ENCODE data around the gene MSI1. TPM values are rescaled to one million over a fixed set of nuclear protein-coding genes. Genes with fewer than 3 reads are reported as not detected.

MSI1 gene
- total RNA-seq, 2 donors from 2014 or later: 0.27 TPM; not detected in 1

DNA sequence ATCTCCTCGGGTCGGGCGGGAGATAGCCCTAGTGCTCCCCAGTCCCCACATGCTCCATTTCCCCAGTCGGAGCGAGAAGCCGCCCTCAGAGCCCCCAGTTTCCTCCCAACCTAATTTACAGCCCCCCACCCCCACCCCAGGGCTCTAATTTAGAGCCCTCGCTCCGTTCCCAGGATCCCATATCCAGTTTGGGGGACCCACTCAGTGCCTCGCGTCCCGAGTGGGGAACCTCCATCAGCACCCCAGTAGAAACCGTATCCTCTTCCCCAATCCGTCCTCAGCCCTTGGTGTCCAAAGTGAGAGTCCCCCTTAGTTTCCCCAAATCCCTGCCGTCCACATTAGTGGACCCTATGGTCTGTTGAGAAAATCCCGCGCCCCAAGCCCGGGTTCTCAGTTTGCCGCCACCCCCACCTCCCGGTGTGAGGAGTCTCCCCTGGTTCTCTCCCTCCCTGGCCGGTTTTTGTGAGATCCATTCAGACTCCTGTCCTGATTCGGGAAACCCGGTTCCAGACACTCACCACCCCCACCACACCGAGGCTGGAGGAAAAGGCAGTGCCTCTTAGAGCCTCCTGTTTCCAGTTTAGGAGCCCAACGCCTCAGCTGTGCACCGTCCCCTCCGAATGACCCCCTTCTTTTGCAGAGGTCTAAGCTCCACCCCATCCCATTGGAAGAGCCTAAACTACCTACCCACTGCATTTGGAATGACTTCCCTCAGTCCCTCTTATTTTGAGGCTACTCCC is 809 bp upstream of the MSI1 start:
- ATAC-seq (ENCODE audit: insufficient number of reproducible peaks, low FRiP score, low read depth) (no peak), DNase-seq (ENCODE audit: low spot score) (no peak)
- peak overlapping the region; percentile 61 for H3K4me3 ChIP-seq
- peaks cover 5 to 19% of the 10 kb centered on the region in 2 donors for H3K4me1 ChIP-seq (ENCODE audit: control insufficient read depth in 1 of 2, low read depth in 2 of 2)
- H3K27me3 ChIP-seq (replicated peaks; ENCODE audit: insufficient read depth): no peaks in the 10 kb centered on the region
- no peak overlapping the region for H3K27ac ChIP-seq
- TF ChIP-seq, protein P1, sequence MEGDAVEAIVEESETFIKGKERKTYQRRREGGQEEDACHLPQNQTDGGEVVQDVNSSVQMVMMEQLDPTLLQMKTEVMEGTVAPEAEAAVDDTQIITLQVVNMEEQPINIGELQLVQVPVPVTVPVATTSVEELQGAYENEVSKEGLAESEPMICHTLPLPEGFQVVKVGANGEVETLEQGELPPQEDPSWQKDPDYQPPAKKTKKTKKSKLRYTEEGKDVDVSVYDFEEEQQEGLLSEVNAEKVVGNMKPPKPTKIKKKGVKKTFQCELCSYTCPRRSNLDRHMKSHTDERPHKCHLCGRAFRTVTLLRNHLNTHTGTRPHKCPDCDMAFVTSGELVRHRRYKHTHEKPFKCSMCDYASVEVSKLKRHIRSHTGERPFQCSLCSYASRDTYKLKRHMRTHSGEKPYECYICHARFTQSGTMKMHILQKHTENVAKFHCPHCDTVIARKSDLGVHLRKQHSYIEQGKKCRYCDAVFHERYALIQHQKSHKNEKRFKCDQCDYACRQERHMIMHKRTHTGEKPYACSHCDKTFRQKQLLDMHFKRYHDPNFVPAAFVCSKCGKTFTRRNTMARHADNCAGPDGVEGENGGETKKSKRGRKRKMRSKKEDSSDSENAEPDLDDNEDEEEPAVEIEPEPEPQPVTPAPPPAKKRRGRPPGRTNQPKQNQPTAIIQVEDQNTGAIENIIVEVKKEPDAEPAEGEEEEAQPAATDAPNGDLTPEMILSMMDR (IDR thresholded peaks at IDR 0.05): no peak
- H3K9me3 ChIP-seq: no peaks in the 10 kb centered on the region
- no peaks in the 10 kb centered on the region for H3K36me3 ChIP-seq

DNA sequence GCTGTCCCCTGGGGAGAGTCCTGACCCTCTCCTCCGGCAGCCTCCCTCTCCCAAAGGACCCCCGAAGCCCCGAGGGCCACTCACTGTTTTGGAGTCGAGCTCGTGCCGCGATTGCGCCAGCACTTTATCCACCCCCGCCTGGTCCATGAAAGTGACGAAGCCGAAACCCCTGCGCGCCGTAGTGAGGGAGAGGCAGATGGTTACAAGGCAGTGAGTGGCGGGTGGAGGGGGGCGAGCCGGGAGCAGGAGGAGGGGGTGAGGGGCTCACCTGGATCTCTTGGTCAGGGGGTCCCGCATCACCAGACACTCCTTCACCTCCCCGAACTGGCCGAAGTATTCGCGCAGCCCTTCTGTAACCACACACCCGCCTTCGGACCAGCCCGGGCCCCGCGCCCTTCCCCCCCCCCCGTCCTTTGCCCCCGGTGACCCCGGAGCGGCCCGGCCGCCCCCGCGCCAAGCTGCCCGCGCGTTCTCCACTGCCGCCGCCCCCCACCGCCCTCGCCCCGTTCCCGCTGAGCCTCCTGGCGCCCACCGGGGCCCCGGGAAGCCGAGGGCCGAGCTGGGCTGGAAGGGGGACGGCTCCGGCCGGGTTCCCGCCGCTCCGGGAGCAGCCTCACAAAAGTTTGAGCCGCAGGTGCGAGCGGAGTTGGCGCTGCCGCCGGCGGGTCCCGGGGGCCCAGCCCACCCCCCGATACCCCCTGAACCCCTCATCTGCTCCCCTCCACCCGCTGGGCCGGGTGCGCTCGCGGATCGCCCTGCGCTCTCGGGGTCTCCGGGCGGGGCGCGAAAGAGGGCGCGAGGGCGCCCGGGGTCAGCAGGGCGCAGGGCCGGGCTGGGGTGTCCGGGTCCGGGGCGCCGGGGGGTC is 808 bp downstream of the MSI1 start:
- no peaks in the 10 kb centered on the region for H3K9me3 ChIP-seq
- peak overlapping the region; percentile 63 for H3K4me3 ChIP-seq
- TF ChIP-seq, protein P1 (IDR thresholded peaks at IDR 0.05): no peak
- H3K27me3 ChIP-seq (replicated peaks; ENCODE audit: insufficient read depth): no peaks in the 10 kb centered on the region
- H3K36me3 ChIP-seq: no peaks in the 10 kb centered on the region
- DNase-seq (ENCODE audit: low spot score) (no peak), ATAC-seq (ENCODE audit: insufficient number of reproducible peaks, low FRiP score, low read depth) (no peak)
- no peak overlapping the region for H3K27ac ChIP-seq
- peaks cover 5 to 19% of the 10 kb centered on the region in 2 donors for H3K4me1 ChIP-seq (ENCODE audit: control insufficient read depth in 1 of 2, low read depth in 2 of 2)

DNA sequence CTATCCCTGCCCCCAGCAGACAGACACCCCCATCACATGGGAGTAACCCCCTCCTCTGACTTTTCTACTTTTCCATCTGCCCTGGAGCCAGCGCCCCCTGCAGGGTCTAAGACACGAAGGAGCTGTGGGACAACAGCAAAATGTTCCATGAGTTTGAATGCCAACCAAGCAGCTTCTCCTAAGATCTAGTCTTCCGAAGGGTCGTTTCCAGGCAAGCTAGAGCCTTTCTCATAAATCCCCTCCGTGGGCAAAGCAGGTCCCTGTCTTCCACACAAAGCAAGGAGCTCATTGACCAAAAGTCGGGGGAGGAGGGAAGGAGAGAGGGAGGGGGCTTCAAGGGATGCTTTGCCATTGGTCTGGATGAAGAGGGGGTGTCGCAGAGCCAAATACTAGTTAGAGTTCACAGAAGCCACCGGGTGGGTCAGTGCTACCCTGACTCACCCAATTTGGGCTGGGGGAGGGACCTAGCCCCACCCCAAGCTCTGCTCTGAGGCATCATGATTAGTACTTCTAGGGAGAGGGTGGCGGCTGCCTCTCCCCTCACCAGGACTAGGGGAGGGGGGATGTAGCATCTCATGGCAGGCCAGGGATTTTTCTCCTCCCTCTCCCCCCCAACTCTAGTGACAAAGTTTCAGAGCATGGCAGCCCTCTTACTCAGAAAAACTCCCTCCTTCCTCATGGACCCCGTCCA is 1.6 kb downstream of the MSI1 start:
- ATAC-seq (ENCODE audit: insufficient number of reproducible peaks, low FRiP score, low read depth) (no peak), DNase-seq (ENCODE audit: low spot score) (no peak)
- Histone ChIP-seq H3K27me3 (replicated peaks; ENCODE audit: insufficient read depth) (no peaks in the 10 kb centered on the region), H3K9me3 (no peaks in the 10 kb centered on the region), H3K27ac (no peak overlapping the region), H3K36me3 (no peaks in the 10 kb centered on the region), H3K4me1 (ENCODE audit: control insufficient read depth in 1 of 2, low read depth in 2 of 2) (peaks cover 5 to 19% of the 10 kb centered on the region in 2 donors), H3K4me3 (peak overlapping the region; percentile 63)
- TF ChIP-seq, protein P1 (IDR thresholded peaks at IDR 0.05): no peak

DNA sequence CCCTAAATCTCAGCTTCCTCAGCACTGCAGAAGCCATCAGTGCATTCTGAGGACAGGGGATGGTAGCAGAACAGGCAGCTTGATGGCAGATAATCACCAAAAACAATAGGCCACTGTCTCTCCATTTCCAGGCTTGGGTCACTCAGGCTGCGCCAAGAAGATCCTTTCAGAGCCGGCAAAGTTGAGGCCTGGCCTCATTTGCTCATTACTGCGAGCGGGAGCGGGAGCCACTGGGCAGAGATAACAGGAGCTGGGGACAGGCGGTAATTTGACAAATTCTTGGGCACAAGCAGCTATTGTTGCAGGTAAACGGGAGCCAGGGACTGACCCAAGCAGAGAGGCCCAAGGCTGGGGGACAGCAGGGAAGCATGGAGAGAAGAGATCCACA is 2.1 kb downstream of the MSI1 start:
- no peak overlapping the region for H3K4me3 ChIP-seq
- H3K9me3 ChIP-seq: no peaks in the 10 kb centered on the region
- DNase-seq (ENCODE audit: low spot score): no peak
- no peaks in the 10 kb centered on the region for H3K27me3 ChIP-seq (replicated peaks; ENCODE audit: insufficient read depth)
- TF ChIP-seq, protein P1 (IDR thresholded peaks at IDR 0.05): no peak
- H3K27ac ChIP-seq: no peak overlapping the region
- peaks cover 5 to 20% of the 10 kb centered on the region in 2 donors for H3K4me1 ChIP-seq (ENCODE audit: control insufficient read depth in 1 of 2, low read depth in 2 of 2)
- H3K36me3 ChIP-seq: no peaks in the 10 kb centered on the region
- no peak for ATAC-seq (ENCODE audit: insufficient number of reproducible peaks, low FRiP score, low read depth)

DNA sequence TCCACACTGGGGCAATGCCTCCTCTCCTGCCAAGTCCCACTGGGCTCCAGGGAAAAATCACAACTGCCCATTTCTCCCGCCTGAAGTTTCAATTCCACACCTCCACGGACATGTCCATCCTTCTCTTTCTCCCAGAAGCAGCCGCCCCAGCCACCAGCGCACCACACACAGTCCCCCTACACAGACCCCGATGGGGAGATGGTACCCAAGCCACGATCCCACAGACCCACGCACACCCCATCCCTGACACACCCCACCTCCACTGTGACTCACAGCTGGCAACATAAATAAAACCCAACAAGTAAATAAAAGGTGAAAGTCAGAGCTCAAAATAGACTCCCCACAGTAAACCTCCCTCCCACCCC is 2.6 kb downstream of the MSI1 start:
- Histone ChIP-seq H3K4me1 (ENCODE audit: control insufficient read depth in 1 of 2, low read depth in 2 of 2) (peaks cover 5 to 24% of the 10 kb centered on the region in 2 donors), H3K9me3 (no peaks in the 10 kb centered on the region), H3K27ac (no peak overlapping the region), H3K4me3 (no peak overlapping the region), H3K36me3 (no peaks in the 10 kb centered on the region), H3K27me3 (replicated peaks; ENCODE audit: insufficient read depth) (no peaks in the 10 kb centered on the region)
- ATAC-seq (ENCODE audit: insufficient number of reproducible peaks, low FRiP score, low read depth) (no peak), DNase-seq (ENCODE audit: low spot score) (no peak)
- TF ChIP-seq, protein P1 (IDR thresholded peaks at IDR 0.05): no peak

All from thoracic aorta (tissue), 2 donors.